ENCODE measurements around the gene CPOX.

CPOX gene

GRCh38 chr3:98551236-98551635 is 42.2 kb downstream of the CPOX start:
- no peak overlapping the region for H3K27ac ChIP-seq (replicated peaks)
- DNase-seq (ENCODE audit: low read depth in 1 of 2, low spot score in 1 of 2), result no peak
- no peak for TF ChIP-seq GABPA (IDR thresholded peaks at IDR 0.05; ENCODE audit: low read depth)
- TF ChIP-seq POLR2AphosphoS5 (IDR thresholded peaks at IDR 0.05; ENCODE audit: low read depth), result no peak
- TF ChIP-seq SPI1 (IDR thresholded peaks at IDR 0.05; ENCODE audit: borderline replicate concordance, low read depth), result no peak
- TF ChIP-seq CTCF (IDR thresholded peaks at IDR 0.05; ENCODE audit: insufficient read depth, low read length), result no peak
- TF ChIP-seq REST (IDR thresholded peaks at IDR 0.05; ENCODE audit: insufficient replicate concordance, low read depth), result no peak
- H3K27me3 ChIP-seq (ENCODE audit: insufficient read depth, poor library complexity, severe bottlenecking), result no peaks in the 10 kb centered on the region
- no peak overlapping the region for H3K4me3 ChIP-seq (replicated peaks; ENCODE audit: insufficient read depth, low read length)

- Histone ChIP-seq H3K4me3 (replicated peaks; ENCODE audit: insufficient read depth, low read length) (no peak overlapping the region), H3K27me3 (ENCODE audit: insufficient read depth, poor library complexity, severe bottlenecking) (no peaks in the 10 kb centered on the region), H3K27ac (replicated peaks) (no peak overlapping the region)
- DNase-seq (ENCODE audit: low read depth in 1 of 2, low spot score in 1 of 2), result no peak
- TF ChIP-seq SPI1 (IDR thresholded peaks at IDR 0.05; ENCODE audit: borderline replicate concordance, low read depth) (no peak), POLR2AphosphoS5 (IDR thresholded peaks at IDR 0.05; ENCODE audit: low read depth) (no peak), CTCF (IDR thresholded peaks at IDR 0.05; ENCODE audit: insufficient read depth, low read length) (no peak), REST (IDR thresholded peaks at IDR 0.05; ENCODE audit: insufficient replicate concordance, low read depth) (no peak), GABPA (IDR thresholded peaks at IDR 0.05; ENCODE audit: low read depth) (no peak)
Observed at GRCh38 chr3:98550833-98551232, 42.6 kb downstream of the CPOX start.

- Histone ChIP-seq H3K27me3 (ENCODE audit: insufficient read depth, poor library complexity, severe bottlenecking) (no peaks in the 10 kb centered on the region), H3K27ac (replicated peaks) (no peak overlapping the region), H3K4me3 (replicated peaks; ENCODE audit: insufficient read depth, low read length) (no peak overlapping the region)
- TF ChIP-seq REST (IDR thresholded peaks at IDR 0.05; ENCODE audit: insufficient replicate concordance, low read depth), result no peak
- no peak for TF ChIP-seq POLR2AphosphoS5 (IDR thresholded peaks at IDR 0.05; ENCODE audit: low read depth)
- TF ChIP-seq CTCF (IDR thresholded peaks at IDR 0.05; ENCODE audit: insufficient read depth, low read length), result no peak
- TF ChIP-seq GABPA (IDR thresholded peaks at IDR 0.05; ENCODE audit: low read depth), result no peak
- TF ChIP-seq SPI1 (IDR thresholded peaks at IDR 0.05; ENCODE audit: borderline replicate concordance, low read depth), result no peak
- no peak for DNase-seq (ENCODE audit: low read depth in 1 of 2, low spot score in 1 of 2)
Observed at GRCh38 chr3:98548544-98548943, 44.9 kb downstream of the CPOX start.

Data from HL-60 (cell line).